Stimulated activated CD8-positive, alpha-beta memory T cell treated with anti-CD3 and anti-CD28 coated beads, Interleukin-4, amount 100 ng/mL, for 24 hours (primary cell): ENCODE measurements around the gene CCDC149.
"Not testable (repeated sequence)": the region's sequence is repeated elsewhere in the genome, so short reads cannot be mapped to it uniquely, and the experiment has no call there.

Source experiments
- DNase-seq: peaks from one replicate; pipeline ENCODE4 v3.0.0-alpha.2; 2020; ENCODE audit warnings: low read depth

The CCDC149 gene

GRCh38 chr4:24917076-24917856 lies 4.4 kb upstream of the CCDC149 start:
- DNase-seq, result no peak

GRCh38 chr4:24915121-24915922 lies 2.5 kb upstream of the CCDC149 start:
- DNase-seq, result no peak

- DNase-seq, result no peak
Measured at GRCh38 chr4:24914460-24914859, 1.6 kb upstream of the CCDC149 start.

GRCh38 chr4:24913119-24913485 lies 260 bp upstream of the CCDC149 start:
- no peak for DNase-seq

- DNase-seq, result no peak
Measured at GRCh38 chr4:24910499-24910898, 2.3 kb downstream of the CCDC149 start.

- DNase-seq, result not testable (repeated sequence)
Measured at GRCh38 chr4:24909606-24910005, 3.2 kb downstream of the CCDC149 start.

GRCh38 chr4:24897639-24898038 lies 15.2 kb downstream of the CCDC149 start:
- no peak for DNase-seq

GRCh38 chr4:24896977-24897376 lies 15.9 kb downstream of the CCDC149 start:
- DNase-seq, result no peak

GRCh38 chr4:24896056-24896455 lies 16.8 kb downstream of the CCDC149 start:
- DNase-seq, result no peak

GRCh38 chr4:24895461-24895860 lies 17.4 kb downstream of the CCDC149 start:
- DNase-seq, result no peak

- DNase-seq, result no peak
Measured at GRCh38 chr4:24894846-24895245, 18.0 kb downstream of the CCDC149 start.

- no peak for DNase-seq
Measured at GRCh38 chr4:24894243-24894642, 18.6 kb downstream of the CCDC149 start.

- no peak for DNase-seq
Measured at GRCh38 chr4:24892778-24893177, 20.1 kb downstream of the CCDC149 start.

GRCh38 chr4:24892278-24892677 lies 20.6 kb downstream of the CCDC149 start:
- DNase-seq, result no peak

- no peak for DNase-seq
Measured at GRCh38 chr4:24890561-24891126, 22.2 kb downstream of the CCDC149 start.

- no peak for DNase-seq
Measured at GRCh38 chr4:24889991-24890390, 22.9 kb downstream of the CCDC149 start.

- DNase-seq, result no peak
Measured at GRCh38 chr4:24888475-24889344, 24.1 kb downstream of the CCDC149 start.

GRCh38 chr4:24887881-24888430 lies 24.9 kb downstream of the CCDC149 start:
- no peak for DNase-seq

GRCh38 chr4:24886596-24886995 lies 26.2 kb downstream of the CCDC149 start:
- no peak for DNase-seq

- no peak for DNase-seq
Measured at GRCh38 chr4:24885342-24885741, 27.5 kb downstream of the CCDC149 start.

GRCh38 chr4:24884902-24885301 lies 27.9 kb downstream of the CCDC149 start:
- DNase-seq, result no peak
